ENCODE data around the gene DNAJB13.

DNAJB13 gene

GRCh38 chr11:74000307-74001133 lies 49.7 kb downstream of the DNAJB13 start:
- Histone ChIP-seq H3K4me3 (no peak overlapping the region), H3K27ac (no peak overlapping the region)
- peak; percentile 38 for DNase-seq (ENCODE audit: low spot score)
- TF ChIP-seq, protein P1, sequence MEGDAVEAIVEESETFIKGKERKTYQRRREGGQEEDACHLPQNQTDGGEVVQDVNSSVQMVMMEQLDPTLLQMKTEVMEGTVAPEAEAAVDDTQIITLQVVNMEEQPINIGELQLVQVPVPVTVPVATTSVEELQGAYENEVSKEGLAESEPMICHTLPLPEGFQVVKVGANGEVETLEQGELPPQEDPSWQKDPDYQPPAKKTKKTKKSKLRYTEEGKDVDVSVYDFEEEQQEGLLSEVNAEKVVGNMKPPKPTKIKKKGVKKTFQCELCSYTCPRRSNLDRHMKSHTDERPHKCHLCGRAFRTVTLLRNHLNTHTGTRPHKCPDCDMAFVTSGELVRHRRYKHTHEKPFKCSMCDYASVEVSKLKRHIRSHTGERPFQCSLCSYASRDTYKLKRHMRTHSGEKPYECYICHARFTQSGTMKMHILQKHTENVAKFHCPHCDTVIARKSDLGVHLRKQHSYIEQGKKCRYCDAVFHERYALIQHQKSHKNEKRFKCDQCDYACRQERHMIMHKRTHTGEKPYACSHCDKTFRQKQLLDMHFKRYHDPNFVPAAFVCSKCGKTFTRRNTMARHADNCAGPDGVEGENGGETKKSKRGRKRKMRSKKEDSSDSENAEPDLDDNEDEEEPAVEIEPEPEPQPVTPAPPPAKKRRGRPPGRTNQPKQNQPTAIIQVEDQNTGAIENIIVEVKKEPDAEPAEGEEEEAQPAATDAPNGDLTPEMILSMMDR (IDR thresholded peaks at IDR 0.05): no peak

DNA sequence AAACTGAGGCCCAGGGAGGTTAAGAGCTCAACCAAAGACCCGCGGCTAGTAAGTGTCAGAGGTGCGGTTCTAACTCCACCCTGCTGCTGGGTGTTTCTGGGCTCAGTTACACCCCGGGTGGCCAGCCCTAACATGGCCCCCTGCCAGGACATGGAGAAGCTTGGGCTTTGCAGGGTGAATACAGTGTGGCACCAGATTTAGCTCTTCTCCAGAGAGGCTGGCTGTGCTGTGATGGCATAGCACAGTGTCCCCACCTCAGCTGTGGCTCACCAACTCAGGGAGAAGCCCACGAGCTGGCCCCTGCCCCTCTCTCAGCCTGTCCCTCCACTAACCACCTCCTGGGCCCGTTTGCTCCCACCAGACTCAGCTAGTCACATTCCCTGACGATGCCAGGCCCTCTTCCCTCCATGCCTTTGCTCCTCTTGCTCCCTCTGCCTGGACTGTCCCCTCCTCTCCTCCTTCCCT lies 51.0 kb downstream of the DNAJB13 start:
- Histone ChIP-seq H3K27ac (no peak overlapping the region), H3K4me3 (no peak overlapping the region)
- TF ChIP-seq, protein P1 (IDR thresholded peaks at IDR 0.05): no peak
- peak; percentile 61 for DNase-seq (ENCODE audit: low spot score)

GRCh38 chr11:74002832-74003231 lies 52.0 kb downstream of the DNAJB13 start:
- DNase-seq (ENCODE audit: low spot score): no peak
- TF ChIP-seq, protein P1 (IDR thresholded peaks at IDR 0.05): no peak
- Histone ChIP-seq H3K4me3 (no peak overlapping the region), H3K27ac (no peak overlapping the region)

DNA sequence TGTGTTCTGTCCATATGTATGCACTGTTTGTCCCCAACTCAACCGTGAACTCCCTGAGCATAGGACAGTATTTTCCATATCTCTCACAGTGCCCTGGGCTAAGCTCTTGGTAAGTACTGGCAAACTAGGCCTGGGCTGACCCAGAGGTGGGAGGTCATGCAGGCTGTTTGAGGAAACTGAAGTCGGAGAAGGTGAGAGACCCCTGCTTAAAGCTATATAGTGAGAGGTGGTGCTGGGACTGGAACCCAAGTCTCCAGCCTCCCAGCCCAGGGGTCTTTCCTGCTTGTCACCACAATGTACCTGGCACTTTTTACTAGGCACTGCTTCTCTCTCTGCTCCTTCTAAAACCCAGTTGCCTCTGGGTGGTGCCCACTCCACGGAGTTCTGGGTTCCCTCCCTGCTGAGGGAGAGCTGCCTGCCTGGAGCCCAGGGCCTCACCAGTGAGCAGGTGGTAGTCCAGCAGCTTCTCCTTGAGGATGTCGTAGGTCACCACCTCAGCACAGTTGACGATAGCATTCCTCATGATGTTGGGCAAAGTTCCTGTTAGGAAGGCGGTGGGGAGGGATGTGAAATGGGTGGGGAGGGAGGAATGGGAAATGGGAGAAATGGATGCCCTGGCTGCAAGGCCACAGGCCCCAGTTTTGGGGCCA lies 53.3 kb downstream of the DNAJB13 start:
- H3K4me3 ChIP-seq: no peak overlapping the region
- peak; percentile 54 for DNase-seq (ENCODE audit: low spot score)
- H3K27ac ChIP-seq: no peak overlapping the region
- TF ChIP-seq, protein P1 (IDR thresholded peaks at IDR 0.05): no peak

DNA sequence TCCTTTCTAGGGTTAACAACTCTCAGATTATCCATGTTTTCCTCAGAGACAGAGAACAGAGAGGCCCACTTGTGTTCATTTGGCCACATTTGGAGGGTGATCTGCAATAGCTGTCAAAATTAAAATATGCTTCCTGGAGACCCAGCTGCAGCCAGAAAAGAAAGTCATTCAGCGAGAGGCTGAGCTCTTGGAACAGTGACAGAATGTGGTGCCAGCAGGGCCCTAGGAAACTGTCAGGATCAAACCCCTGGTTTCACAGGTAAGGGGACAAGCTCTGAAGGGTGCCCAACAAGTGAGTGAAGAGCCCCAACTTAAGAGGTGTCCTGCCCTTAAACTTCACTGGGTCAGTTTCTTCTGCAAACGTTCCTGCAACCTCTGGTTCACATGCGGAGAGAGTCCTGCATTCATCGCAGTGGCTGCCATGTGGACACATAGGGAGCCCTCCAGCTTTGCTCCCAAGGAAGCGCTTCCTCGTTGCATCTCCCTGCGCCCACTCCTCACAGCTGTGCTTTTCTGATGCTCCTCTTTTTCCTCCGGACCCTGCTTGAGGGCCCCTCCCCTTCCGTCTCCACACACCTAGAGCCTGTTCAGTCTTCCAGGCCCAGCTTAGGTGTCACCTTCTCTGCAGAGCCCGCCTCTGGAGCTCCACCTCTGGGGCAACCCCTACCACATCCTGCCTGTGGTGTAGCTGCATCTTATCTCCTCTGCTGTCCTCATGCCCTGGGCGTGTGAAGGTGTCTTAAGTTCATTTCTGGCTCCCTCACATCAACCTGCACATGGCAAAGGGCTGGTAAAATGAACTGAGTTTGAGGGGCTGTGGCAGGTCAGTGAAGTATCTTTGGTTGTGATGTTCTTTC lies 54.2 kb downstream of the DNAJB13 start:
- TF ChIP-seq, protein P1 (IDR thresholded peaks at IDR 0.05): no peak
- peak; percentile 24 for DNase-seq (ENCODE audit: low spot score)
- no peak overlapping the region for H3K4me3 ChIP-seq
- no peak overlapping the region for H3K27ac ChIP-seq

DNA sequence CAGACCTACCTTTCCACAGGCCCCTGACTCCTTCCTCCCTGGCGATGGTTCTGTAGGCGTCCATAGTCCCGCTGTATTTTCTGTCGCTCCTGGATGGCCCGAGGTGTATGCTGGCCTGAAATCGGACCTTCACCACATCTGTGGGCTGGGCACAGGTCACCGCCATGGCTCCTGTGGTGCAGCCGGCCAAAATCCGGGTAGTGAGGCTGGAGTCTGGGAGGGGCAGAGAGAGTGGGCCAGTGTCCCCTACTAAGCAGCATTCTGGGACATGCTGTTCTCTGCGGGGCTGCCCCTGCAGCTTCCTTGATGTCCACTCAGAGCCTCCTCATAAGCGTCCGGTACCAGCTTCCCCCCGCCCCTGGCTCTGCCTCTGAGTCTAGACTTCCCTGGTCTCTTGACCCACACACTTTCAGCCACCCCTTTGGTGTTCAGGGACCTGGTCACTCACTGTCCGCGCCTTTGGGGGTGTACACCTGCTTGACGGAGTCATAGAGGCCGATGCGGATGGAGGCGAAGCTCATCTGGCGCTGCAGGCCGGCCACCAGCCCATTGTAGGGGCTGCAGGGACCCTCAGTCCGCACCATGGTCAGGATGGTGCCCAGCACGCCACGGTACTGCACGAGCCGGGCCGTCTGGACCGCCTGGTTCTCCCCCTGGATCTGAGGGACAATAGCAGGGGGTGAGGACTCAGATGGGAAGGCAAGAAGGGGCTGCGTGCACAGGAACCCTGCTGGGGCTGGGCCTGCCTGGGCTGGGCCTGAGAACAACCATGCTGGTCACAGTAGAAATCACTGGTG lies 55.1 kb downstream of the DNAJB13 start:
- TF ChIP-seq, protein P1 (IDR thresholded peaks at IDR 0.05): no peak
- Histone ChIP-seq H3K27ac (no peak overlapping the region), H3K4me3 (no peak overlapping the region)
- DNase-seq (ENCODE audit: low spot score): peak; percentile 58

All from coronary artery (tissue), 2 donors.